Amniotic epithelial cell (primary cell): ENCODE data around the gene DUSP16.
"Not testable (repeated sequence)": the region's sequence is repeated elsewhere in the genome, so short reads cannot be mapped to it uniquely, and the experiment has no call there.

Experiments
- DNase-seq: peaks from one replicate; pipeline ENCODE4 v3.0.0-alpha.2; 2010; ENCODE audit warnings: low read depth

The DUSP16 gene

DNA sequence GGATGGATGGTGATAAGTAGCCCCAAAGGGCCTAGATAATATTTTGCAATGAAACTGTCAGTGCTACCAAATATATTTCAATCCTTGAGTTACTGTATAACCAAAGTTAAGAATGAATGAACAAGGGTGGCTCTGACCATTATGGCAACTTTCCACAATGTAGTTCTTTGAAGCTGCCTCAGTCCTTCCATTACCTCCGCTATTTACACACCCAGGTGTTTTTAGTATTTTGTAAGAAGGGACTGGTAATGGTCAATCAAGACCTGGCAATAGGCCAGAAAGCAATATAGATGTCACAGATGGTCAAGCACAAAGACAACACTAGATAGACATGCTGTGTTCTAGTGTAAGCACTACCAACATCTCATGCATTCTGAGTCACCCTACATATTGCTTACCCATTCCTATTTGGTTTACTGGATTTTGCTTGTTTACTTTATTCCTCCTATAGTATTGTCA lies 16.3 kb downstream of the DUSP16 start:
- DNase-seq: no peak

DNA sequence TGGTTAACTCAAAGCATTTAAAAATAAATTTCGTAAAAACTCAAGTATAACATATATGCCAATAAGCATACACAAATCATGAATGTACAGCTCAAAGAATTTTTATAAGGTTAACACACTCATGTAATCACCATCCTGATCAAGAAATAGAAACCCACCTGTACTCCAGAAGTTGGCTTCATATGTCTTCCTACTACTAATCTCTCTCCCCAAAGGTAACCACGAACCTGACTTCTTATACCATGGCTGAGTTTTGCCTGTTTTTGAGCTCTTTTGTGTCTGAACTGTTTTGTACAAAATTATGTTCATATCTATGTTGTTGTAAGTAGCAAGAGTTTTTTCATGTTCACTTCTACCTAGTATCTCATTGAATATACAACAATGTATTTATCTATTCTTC lies 18.7 kb downstream of the DUSP16 start:
- DNase-seq: no peak

DNA sequence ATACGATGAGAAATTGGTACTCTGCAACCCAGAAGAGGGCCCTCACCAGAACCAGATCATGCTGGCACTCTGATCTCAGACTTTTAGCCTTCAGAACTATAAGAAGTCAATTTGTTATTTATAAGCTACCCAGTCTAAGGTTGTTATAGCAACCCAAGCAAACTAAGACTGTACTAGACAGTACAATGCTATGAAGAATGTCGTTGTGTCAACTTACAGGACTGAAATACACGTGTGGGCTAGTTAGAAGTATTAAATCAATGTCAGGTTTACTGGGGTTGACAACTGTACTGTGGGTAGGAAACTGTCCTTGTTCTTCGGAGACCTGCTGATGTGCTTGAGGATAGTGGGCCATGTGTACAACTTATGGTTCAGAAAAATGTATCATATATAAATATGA lies 19.7 kb downstream of the DUSP16 start:
- no peak for DNase-seq

DNA sequence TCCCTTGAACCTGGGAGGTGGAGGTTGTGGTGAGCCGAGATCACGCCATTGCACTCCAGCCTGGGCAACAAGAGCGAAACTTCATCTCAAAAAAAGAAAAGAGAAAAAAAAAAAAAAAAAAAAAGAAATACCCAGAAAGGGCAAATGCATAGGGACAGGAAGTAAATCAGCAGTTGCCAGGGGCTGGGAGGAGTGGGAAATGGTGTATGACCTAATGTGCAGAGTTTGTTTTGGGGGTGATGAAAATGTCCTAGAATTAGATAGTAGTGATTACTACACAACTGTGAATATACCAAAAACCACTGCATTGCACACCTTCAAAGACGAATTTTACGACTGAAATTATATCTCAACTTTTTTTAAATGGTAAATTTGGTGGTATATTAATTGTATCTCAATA lies 20.4 kb downstream of the DUSP16 start:
- DNase-seq: no peak

DNA sequence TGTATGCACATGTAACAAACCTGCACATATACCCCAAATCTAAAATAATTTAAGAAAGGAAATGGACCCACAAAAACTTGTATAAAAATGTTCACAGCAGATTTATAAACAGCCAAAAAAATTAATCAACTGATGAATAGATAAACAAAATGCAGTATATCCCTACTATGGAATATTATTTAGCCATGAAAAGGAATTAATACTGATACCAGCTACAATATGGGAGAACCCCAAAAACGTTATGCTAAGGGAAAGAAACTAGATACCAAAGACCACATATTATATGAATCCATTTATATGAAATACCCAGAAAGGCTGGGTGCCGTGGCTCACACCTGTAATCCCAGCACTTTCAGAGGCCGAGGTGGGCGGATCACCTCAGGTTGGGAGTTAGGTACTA lies 20.9 kb downstream of the DUSP16 start:
- no peak for DNase-seq

DNA sequence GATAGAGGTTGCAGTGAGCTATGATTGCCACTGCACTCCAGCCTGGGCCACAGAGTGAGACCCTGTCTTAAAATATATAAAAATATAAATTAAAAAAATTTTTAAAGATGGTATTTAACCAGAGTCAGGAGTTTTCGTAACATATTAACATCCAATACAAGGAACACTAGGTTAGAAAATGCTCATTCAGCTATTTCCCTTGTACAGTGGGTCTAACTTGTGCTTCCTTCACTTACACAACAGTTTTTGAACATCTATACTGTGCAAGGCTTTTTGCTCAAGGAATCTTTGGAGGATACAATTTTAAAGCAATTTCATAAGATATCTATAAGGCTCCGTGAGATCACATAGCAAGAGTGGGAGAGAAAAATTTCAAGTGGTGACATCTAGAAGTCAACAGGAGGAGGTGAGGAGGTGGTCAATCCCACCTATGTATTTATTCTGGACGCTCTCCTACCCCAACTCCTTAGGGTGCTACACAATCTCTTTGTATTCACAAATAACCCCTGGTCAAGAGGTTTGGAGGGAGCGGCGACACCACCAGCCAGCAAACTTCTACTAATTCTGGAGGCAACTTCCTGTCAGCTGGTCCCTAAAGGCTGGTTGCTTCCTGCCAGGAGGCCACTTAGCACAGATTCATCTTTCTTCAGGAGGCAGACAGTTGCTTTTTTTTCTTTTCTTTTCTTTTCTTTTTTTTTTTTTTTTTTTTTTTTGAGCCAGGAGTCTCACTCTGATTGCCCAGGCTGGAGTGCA lies 22.2 kb downstream of the DUSP16 start:
- DNase-seq: no peak

DNA sequence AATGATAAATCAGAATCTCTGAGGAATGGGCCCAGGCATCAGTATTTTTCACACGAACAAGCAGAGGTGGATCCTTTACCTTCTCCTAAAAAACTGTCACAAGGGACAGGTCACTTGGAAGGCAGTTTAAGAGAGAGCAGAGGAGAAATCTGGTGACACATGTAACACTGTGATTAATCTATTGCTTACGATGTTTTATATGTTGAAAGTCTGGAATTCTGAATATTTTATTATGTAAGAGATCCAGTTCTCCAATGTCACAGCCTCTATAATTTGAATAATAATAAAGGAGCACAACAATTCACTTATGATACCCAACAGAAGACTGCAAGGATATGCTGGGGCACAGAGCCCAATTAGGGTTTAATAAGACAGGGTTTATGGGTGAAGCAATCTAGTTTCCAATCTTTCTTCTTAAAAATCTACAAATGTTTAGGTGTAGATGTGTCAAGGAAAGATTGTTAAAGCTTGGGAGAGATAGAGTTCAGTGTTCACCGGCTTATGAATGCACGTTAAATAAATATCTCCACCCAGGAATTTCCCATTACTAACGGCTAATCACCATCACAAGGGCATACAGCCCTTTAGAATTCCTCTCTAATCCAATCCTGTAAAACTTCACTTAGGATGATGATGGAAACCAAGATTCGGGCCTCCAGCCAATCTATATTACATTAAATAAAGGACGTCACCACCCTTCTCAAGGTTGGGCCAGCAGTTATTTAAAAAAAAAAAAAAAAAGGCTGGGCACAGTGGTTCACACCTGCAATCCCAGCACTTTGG lies 23.4 kb downstream of the DUSP16 start:
- no peak for DNase-seq

DNA sequence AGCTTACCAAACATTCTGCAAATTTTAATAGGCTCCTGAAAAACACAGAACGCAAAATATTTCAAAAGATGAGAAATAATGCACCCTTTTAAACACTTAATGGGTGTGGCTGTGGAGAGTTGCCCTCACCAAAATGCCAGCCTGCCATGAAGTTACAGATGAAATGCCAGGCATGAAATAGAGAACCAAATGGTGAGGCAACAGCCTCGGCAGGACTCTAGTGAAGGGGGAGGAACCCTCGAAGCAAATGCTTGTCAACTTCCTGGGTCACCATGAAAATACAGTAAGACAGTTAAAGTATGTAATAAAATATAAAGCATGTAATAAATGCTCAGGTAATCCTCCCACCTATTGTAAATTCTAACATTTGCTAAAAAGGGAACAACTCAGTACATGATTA lies 24.1 kb downstream of the DUSP16 start:
- DNase-seq: no peak

DNA sequence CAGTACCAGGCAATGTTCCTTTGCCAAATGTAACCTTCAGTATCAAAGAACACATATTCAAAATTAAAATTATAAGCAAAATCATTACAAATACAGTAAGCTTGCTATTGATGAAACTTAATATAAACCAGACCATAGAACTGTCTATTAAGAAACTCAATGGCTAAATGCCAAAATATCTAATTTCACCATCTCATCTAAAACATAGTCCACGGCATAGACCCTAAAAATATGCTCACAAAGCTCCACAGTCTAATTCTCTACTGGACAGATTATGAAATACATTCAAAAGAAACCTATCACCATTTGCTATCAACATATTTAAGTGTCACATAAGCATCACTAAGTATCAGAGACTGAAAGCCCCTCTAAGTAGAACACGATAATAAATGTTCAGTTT lies 25.2 kb downstream of the DUSP16 start:
- no peak for DNase-seq

DNA sequence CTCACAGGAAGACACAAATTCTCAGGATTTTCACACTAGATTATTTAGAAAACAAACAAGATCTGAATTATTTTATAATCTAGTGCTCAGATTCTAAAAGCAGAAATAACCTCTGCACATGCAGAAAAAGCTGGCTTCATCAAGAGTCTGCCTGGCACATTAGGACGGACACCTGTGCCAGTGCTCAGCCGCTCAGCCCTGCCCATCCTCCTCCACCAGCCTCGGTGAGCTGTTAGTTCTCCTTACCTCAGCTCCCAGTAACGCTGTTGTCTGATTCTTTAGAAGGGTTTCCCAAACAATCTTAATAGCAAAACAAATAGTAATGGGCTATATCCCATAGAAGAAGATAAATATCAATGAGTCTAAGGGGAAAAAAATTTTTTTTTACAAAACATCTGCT lies 27.7 kb downstream of the DUSP16 start:
- no peak for DNase-seq

DNA sequence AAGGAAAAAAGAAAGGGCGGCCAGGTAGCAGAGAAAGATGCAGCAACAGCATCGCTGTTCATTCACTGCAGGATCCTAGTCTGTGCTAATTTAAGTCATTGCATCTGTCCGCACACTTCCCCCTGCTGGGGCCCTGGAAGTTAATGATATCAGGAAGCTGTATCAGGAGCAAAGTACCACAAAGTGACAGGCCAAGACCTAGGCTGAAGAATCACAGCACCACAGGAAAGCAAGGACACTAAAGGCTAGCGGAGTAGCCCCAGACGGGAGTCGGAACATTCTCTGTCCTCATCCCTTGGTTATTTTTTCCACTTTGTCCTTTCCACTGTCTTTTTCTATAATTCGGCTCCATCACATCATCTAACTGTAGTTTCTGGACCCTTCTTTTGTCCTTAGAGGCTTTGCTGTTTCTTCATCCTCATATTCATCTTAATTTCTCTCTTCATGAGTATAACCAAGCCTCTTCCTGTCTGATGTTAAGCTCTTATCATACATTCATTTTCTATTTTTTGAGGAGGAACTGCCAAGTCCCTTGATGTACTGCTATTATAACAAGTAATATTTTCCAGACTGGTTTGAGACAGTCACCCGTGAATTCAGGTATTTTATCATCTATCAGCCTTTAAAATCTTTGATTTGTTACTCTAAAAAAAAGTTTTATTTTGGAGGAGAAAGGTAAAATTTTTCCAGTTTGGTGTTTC lies 28.3 kb downstream of the DUSP16 start:
- DNase-seq: no peak

DNA sequence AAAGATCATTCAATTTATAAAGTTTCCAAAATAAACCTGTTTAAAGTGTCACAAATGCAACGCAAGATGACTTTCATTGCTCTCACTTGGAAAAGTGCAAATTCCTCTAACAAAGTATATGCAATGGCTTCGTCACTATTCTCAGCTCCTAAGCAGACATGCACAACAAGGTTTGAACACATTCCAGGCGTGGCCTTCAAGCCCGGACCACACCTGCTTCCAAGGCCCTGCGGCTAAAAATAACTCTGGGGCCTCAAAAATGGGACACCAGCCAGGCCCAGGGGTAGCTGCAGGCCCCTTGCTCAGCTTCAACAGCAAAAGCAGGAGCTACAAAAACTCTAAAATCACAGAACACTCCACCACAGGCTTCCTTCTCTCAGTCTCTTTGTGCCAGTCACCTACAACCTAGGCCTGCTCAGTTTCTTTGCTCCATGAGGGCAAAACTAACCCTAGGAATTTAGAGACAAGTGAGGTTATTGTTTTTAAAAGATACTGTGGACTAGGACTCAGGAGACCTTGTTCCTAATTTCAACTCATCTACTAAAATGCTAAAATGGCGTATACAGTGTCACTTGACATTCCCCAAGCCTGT lies 29.3 kb downstream of the DUSP16 start:
- no peak for DNase-seq

DNA sequence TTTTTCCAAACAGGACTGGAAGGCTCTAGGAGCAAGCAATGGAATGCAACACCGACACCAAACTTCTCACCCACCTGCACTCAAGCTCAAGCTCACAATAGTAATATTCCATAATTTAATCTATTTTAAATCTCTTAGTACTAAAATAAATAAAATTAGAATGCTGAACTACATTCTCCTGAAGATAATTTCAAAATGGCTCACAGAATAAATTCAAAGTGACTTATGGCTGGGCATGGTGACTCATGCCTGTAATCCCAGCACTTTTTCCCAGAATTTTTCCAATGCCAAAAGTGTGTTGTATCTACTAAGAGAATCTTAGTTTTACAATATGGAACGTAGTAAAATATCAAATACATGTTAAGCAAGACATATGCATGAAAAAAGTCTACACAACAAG lies 31.5 kb downstream of the DUSP16 start:
- DNase-seq: no peak

DNA sequence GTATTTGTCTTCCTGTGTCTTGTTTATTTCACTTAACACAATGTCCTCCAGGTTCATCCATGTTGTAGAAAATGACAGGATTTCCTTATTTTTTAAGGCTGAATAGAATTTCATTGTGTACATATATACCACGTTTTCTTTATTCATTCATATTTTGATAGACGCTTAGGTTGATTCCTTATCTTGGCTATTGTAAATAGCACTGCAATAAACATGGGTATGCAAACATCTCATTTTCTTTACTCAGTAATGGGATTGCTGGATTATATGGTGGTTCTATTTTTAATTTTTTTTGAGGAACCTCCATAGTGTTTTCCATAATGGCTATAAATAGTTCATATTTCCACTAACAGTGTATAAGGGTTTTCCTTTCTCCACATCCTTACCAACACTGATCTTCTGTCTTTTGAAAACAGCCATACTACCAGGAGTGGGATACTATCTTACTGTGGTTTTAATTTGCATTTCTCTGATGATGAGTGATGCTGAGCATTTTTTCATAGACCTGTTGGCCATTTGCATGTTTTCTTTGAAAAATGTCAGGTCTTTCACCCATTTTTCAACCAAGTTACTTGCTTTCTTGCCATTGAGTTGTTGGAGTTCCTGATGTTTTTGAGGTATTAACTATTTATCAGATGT lies 32.8 kb downstream of the DUSP16 start:
- DNase-seq: no peak

DNA sequence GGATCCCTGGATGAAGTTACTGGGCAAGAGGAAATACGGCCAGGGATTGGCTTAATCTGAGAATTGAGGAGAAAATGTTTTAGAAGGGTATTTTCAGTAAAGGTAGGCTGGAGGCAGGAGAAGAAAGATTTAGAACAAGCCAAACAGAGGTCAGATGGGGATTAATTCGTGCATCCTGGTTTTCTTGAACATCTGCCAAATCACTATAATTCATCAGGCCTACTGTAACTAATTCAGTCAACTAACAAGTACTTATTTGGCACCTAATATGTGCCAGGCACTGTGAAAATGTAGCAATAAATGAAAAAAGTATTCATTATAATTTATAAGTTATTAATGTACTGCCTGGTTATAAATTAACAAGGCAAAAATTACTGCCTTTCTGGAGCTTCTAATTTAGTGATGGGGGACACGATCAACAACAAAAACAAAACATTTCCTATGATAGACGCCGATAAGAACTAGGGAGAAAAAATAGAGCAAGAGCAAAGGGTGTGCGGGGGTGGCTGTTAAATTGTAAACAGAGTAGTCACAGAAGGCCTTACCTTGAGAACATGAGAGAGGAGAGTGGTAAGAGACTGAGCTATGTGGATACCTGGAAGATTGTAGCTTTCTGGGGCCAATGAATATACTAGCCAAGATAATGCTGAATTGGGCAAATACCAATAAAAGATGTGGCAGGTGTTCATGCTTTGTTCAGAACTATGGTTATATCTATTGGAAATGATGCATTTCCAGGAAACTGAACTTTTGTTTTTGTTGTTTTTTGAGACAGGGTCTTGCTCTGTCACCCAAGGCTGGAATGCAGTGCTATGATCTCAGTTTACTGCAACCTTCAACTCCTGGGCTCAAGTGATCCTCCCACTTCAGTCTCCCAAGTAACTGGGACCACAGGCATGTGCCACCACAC lies 34.0 kb downstream of the DUSP16 start:
- no peak for DNase-seq

DNA sequence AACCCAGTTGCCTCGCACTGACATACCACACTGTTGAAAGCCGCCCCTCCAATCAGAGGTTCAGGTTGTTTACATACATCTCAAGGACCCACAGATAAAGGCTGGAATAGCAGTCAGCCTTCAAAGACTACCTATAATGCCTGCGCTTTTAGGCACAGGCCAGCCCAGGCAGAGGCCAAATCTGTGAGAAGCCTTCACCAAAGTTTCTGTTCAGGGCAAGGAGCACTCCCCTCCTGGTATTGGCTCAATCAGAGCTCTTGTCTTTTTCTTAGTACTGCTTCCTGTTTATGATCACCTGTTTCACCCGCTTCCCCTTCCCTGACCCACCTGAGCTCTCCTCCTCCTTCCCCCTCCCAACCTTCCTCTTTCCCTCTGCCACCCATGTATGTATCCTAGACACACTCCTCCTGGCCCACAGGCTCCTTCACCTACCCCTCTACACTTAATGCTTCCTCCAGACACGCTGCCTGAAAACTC lies 34.8 kb downstream of the DUSP16 start:
- DNase-seq: no peak

DNA sequence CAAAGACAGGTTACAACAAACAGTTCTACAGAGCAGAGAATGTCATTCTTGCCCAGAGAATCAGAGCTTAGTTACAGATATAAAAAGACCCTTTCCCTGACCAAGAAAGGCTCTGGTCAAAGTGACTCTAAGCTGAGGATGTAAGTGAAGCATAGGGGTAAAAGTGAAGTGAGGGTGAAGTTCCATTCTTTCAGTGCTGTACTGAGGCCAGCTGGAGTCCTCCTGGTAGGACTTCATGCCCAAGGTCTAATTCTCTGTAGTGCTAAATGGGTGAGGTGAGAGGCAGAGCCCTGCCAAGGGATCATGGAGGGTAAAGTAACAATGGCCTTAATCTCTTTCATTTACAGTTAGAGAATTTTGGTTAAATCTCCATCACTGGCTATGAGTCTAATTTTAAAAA lies 38.5 kb downstream of the DUSP16 start:
- no peak for DNase-seq

DNA sequence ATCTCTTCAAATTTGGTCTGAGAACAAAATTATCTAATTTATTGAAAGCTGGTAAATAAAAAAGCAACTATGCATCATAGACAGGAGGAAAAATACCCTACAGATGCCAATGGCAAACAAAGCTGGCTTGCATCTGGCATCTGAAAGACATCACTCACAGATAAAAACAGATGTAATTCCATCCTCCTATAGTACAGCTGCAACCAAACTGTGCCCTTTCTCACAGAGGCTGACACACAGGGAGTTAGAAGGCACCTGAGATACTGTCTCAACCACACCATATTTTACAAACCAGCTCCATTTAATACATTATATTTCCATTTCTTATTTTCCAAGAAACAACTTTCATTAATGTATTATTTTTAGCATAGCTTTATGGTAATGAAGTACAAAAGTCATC lies 39.4 kb downstream of the DUSP16 start:
- no peak for DNase-seq

DNA sequence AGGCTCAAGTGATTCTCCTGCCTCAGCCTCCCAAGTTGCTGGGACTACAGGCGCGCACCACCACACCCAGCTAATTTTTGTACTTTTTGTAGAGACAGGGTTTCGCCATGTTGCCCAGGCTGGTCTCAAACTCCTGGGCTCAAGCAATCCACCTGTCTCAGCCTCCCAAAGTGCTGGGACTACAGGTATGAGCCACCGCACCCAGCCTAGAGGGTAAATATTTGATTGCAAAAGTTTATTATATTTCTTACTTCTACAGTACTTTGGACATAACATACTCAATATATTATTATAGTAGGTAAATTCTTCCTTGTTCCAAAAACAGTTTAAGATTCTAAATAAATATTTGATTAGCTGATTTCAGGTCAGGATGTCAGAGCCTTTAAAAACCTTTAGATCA lies 40.0 kb downstream of the DUSP16 start:
- not testable (repeated sequence) for DNase-seq

DNA sequence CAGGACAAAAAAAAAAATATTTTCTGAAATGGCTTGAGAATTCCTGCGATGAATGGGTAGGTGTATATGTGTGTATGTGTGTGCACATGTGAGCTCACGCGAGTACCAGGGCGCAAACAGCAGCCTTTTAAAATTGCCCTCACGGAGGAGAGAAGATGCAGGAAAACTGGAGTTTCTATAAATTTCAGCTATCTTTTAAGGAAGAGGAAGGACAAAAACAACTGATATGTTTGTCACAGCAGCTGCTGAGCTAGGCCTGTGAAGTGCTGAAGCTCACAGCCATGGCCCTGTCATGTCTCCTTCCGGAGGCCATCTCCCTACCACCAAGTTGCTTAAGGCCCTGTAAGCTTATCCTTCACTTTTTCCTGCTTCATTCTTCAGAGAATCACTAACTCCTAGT lies 40.8 kb downstream of the DUSP16 start:
- DNase-seq: no peak

DNA sequence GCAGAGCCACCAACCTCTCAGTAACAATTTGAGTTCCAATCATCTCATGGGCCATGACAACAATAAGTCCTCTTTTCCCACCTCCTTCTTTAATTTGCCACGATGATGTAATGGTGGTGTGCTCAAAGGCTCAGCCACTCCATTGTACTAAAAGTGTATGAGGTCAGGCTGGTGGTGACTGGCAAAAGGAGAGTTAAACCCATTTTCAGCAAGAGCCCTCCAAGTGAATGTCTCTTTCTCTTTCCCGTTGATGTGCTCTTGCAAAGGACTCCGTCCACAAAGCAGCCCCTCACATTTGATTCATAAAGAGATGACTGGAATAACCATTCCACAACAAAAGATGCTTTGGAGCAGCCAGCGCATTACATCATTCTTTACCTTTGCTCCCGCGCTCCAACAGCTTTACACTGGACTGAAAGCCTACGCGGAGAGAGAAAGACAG lies 41.6 kb downstream of the DUSP16 start:
- no peak for DNase-seq
